ENCODE data around the gene ORMDL3. TPM values are rescaled to one million over a fixed set of nuclear protein-coding genes. Genes with fewer than 3 reads are reported as not detected.

Gene ORMDL3
- total and polyA plus RNA-seq, 2 experiments from 2014 or later: 33.6 to 38.5 TPM

DNA sequence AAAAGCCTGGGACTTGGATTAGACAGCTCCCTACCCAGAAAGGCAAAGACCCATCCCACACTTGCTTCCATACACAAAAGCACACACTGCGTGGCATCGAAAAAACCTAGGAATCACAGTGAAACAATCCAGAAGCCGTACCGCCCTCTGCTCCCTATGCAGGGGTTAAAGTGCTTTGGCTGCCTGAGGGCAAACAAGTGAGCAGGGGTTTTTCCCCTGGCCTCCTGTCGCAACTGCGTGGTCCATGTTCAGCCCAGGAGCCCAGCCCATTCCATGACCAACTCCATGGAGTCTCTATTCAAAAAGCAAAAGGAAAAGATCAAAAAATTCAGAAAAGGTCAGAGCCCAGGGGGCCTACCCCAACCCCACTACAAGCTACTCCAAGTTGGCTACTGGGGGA lies 5.4 kb downstream of the ORMDL3 start (continued):
- TF ChIP-seq ZNF462 (CRISPR knock-in tag; IDR thresholded peaks at IDR 0.05): no peak
- no peak for TF ChIP-seq REST (IDR thresholded peaks at IDR 0.05; ENCODE audit: unreplicated experiment)
- no peak for TF ChIP-seq CREB1 (CRISPR knock-in tag; IDR thresholded peaks at IDR 0.05; ENCODE audit: low read depth)
- no peak for TF ChIP-seq ZNF114 (CRISPR knock-in tag; IDR thresholded peaks at IDR 0.05)
- no peak for TF ChIP-seq ZNF331 (CRISPR knock-in tag; IDR thresholded peaks at IDR 0.05; ENCODE audit: low read depth)

GRCh38 chr17:39921323-39921722 lies 6.1 kb downstream of the ORMDL3 start:
- ATAC-seq (no peak), DNase-seq (ENCODE audit: low spot score) (no peak)
- Histone ChIP-seq H3K27ac (ENCODE audit: low read depth) (no peak overlapping the region), H4K20me1 (replicated peaks; ENCODE audit: insufficient read depth) (peaks cover 17% of the 10 kb centered on the region), H3K4me2 (no peak overlapping the region), H2AFZ (no peak overlapping the region), H3K27me3 (ENCODE audit: insufficient read depth) (no peaks in the 10 kb centered on the region), H3K4me1 (ENCODE audit: insufficient read depth) (peaks cover 4% of the 10 kb centered on the region; the same call in 1 of the 2 replicates), H3K79me2 (replicated peaks; ENCODE audit: insufficient read depth) (peaks cover 23% of the 10 kb centered on the region), H3K36me3 (ENCODE audit: insufficient read depth) (peaks cover 5% of the 10 kb centered on the region; the same call in 1 of the 2 replicates), H3F3A (replicated peaks; ENCODE audit: low read depth) (no peaks in the 10 kb centered on the region), H3K9me2 (ENCODE audit: insufficient read depth) (no peaks in the 10 kb centered on the region), H3K4me3 (no peak overlapping the region)
- peaks cover 24% of the 10 kb centered on the region for H3K4me1 Mint-ChIP-seq
- peaks cover 7% of the 10 kb centered on the region for H3K27me3 Mint-ChIP-seq (ENCODE audit: insufficient read depth, low read depth, poor library complexity)
- no peak overlapping the region for H3K4me3 Mint-ChIP-seq
- H3K27ac Mint-ChIP-seq: no peak overlapping the region
- peaks cover 36% of the 10 kb centered on the region for H3K36me3 Mint-ChIP-seq (ENCODE audit: low read depth)
- H3K9me3 Mint-ChIP-seq: no peaks in the 10 kb centered on the region
- TF ChIP-seq STAT1 (IDR thresholded peaks at IDR 0.05; ENCODE audit: unreplicated experiment) (no peak), REST (IDR thresholded peaks at IDR 0.05; ENCODE audit: unreplicated experiment) (no peak), ZNF114 (CRISPR knock-in tag; IDR thresholded peaks at IDR 0.05) (no peak), EZH2phosphoT487 (IDR thresholded peaks at IDR 0.05; ENCODE audit: unreplicated experiment) (no peak), JUNB (IDR thresholded peaks at IDR 0.05; ENCODE audit: unreplicated experiment) (no peak), POLR2AphosphoS5 (IDR thresholded peaks at IDR 0.05; ENCODE audit: low read depth) (no peak), ZNF331 (CRISPR knock-in tag; IDR thresholded peaks at IDR 0.05; ENCODE audit: low read depth) (no peak), NANOG (IDR thresholded peaks at IDR 0.05; ENCODE audit: borderline replicate concordance) (no peak)
- TF ChIP-seq, protein P1, sequence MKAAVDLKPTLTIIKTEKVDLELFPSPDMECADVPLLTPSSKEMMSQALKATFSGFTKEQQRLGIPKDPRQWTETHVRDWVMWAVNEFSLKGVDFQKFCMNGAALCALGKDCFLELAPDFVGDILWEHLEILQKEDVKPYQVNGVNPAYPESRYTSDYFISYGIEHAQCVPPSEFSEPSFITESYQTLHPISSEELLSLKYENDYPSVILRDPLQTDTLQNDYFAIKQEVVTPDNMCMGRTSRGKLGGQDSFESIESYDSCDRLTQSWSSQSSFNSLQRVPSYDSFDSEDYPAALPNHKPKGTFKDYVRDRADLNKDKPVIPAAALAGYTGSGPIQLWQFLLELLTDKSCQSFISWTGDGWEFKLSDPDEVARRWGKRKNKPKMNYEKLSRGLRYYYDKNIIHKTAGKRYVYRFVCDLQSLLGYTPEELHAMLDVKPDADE (IDR thresholded peaks at IDR 0.05): no peak
